ENCODE data around the gene AGT. TPM values are rescaled to one million over a fixed set of nuclear protein-coding genes. Genes with fewer than 3 reads are reported as not detected.

Gene AGT
- total RNA-seq, 4 donors from 2014 or later, result 17.3 to 49.6 (median 34.5) TPM

- Histone ChIP-seq H3K9me3 (no peaks in the 10 kb centered on the region), H3K4me1 (peaks cover 0 to 7% of the 10 kb centered on the region in 2 donors), H3K4me3 (no peak overlapping the region), H3K27me3 (no peaks in the 10 kb centered on the region), H3K27ac (no peak overlapping the region), H3K36me3 (no peaks in the 10 kb centered on the region)
- intact Hi-C loops (cut with DNase I; ENCODE audit: low total_unique reads), result no loop called here
- TF ChIP-seq CTCF (IDR thresholded peaks at IDR 0.05 in 4 of 5, conservative IDR thresholded peaks at IDR 0.05 in 1 of 5) (no peak), POLR2A (IDR thresholded peaks at IDR 0.05) (no peak)
- no peak for ATAC-seq
- no peak for DNase-seq
- in situ Hi-C loops (cut with MboI; ENCODE audit: low sequenced_read_pairs in 4 of 4), result loop anchor here in 1 of 4 donors (25.0 kb wide), 1 partner anchor 122 kb away; the partner anchor contains the start of gene COG2
Measured at GRCh38 chr1:230758709-230759368, 44.9 kb upstream of the AGT start.

- in situ Hi-C loops (cut with MboI; ENCODE audit: low sequenced_read_pairs in 4 of 4) (loop anchor here in 1 of 4 donors (25.0 kb wide), 1 partner anchor 121 kb away; the partner anchor contains the start of gene COG2), intact Hi-C loops (cut with DNase I; ENCODE audit: low total_unique reads) (no loop called here)
- ATAC-seq (no peak), DNase-seq (no peak)
- no peaks in the 10 kb centered on the region for H3K9me3 ChIP-seq
- peaks cover 0 to 12% of the 10 kb centered on the region in 2 donors for H3K4me1 ChIP-seq
- TF ChIP-seq CTCF (IDR thresholded peaks at IDR 0.05 in 4 of 5, conservative IDR thresholded peaks at IDR 0.05 in 1 of 5) (no peak), POLR2A (IDR thresholded peaks at IDR 0.05) (no peak)
- H3K36me3 ChIP-seq, result no peaks in the 10 kb centered on the region
- no peak overlapping the region for H3K27ac ChIP-seq
- H3K4me3 ChIP-seq, result no peak overlapping the region
- H3K27me3 ChIP-seq, result no peaks in the 10 kb centered on the region
Measured at GRCh38 chr1:230757856-230758708, 44.2 kb upstream of the AGT start.

GRCh38 chr1:230754796-230755195, 40.9 kb upstream of the AGT start:
- no peak for TF ChIP-seq POLR2A (IDR thresholded peaks at IDR 0.05)
- no peak for TF ChIP-seq CTCF (IDR thresholded peaks at IDR 0.05 in 4 of 5, conservative IDR thresholded peaks at IDR 0.05 in 1 of 5)
- intact Hi-C loops (cut with DNase I; ENCODE audit: low total_unique reads), result no loop called here
- Histone ChIP-seq H3K27me3 (no peaks in the 10 kb centered on the region), H3K27ac (peak overlapping the region in 2 of 4 donors; percentile 3 to 29), H3K4me3 (no peak overlapping the region), H3K36me3 (no peaks in the 10 kb centered on the region), H3K9me3 (no peaks in the 10 kb centered on the region), H3K4me1 (peaks cover 0 to 19% of the 10 kb centered on the region in 2 donors)
- ATAC-seq, result peak; percentile 37 to 71
- peak; percentile 54 to 65 for DNase-seq
- in situ Hi-C loops (cut with MboI; ENCODE audit: low sequenced_read_pairs in 4 of 4), result loop anchor here in 1 of 4 donors (25.0 kb wide), 1 partner anchor 117 kb away; the partner anchor contains the start of gene COG2

GRCh38 chr1:230753586-230754251, 39.8 kb upstream of the AGT start:
- intact Hi-C loops (cut with DNase I; ENCODE audit: low total_unique reads), result no loop called here
- Histone ChIP-seq H3K36me3 (no peaks in the 10 kb centered on the region), H3K4me1 (peaks cover 0 to 24% of the 10 kb centered on the region in 2 donors), H3K27ac (peak overlapping the region in 2 of 4 donors; percentile 45 to 50), H3K27me3 (no peaks in the 10 kb centered on the region), H3K9me3 (no peaks in the 10 kb centered on the region), H3K4me3 (no peak overlapping the region)
- in situ Hi-C loops (cut with MboI; ENCODE audit: low sequenced_read_pairs in 4 of 4), result loop anchor here in 1 of 4 donors (25.0 kb wide), 1 partner anchor 116 kb away; the partner anchor contains the start of gene COG2
- TF ChIP-seq CTCF (IDR thresholded peaks at IDR 0.05 in 4 of 5, conservative IDR thresholded peaks at IDR 0.05 in 1 of 5) (no peak), POLR2A (IDR thresholded peaks at IDR 0.05) (no peak)
- ATAC-seq, result peak in 1 of 2 donors; percentile 48
- no peak for DNase-seq

Measured in gastrocnemius medialis (tissue), 4 donors.